Activated CD8-positive, alpha-beta memory T cell treated with anti-CD3 and anti-CD28 coated beads for 1 hour (primary cell): Measurements from ENCODE around the gene LGR6.

Source experiments
- DNase-seq, 2 donors: peaks; one replicate each; pipeline ENCODE4 v3.0.0-alpha.2; 2020; ENCODE audit warnings: low read depth in 1 of 2; ENCODE audit errors: extremely low read depth in 1 of 2

LGR6 gene

GRCh38 chr1:202217951-202218350, 24.4 kb downstream of the LGR6 start:
- DNase-seq, result no peak

GRCh38 chr1:202220733-202221132, 27.1 kb downstream of the LGR6 start:
- DNase-seq, result no peak

- no peak for DNase-seq
Observed at GRCh38 chr1:202221911-202222909, 28.6 kb downstream of the LGR6 start.

GRCh38 chr1:202223121-202223860, 29.7 kb downstream of the LGR6 start:
- no peak for DNase-seq

- DNase-seq, result no peak
Observed at GRCh38 chr1:202224453-202224852, 30.9 kb downstream of the LGR6 start.

GRCh38 chr1:202225131-202225530, 31.5 kb downstream of the LGR6 start:
- no peak for DNase-seq

GRCh38 chr1:202227053-202227672, 33.6 kb downstream of the LGR6 start:
- DNase-seq, result no peak

GRCh38 chr1:202227997-202228401, 34.4 kb downstream of the LGR6 start:
- DNase-seq, result no peak

GRCh38 chr1:202228484-202229122, 35.0 kb downstream of the LGR6 start:
- DNase-seq, result no peak

GRCh38 chr1:202229376-202229775, 35.8 kb downstream of the LGR6 start:
- no peak for DNase-seq

GRCh38 chr1:202230061-202230938, 36.7 kb downstream of the LGR6 start:
- no peak for DNase-seq

GRCh38 chr1:202230939-202231645, 37.5 kb downstream of the LGR6 start:
- DNase-seq, result no peak

GRCh38 chr1:202233171-202233570, 39.6 kb downstream of the LGR6 start:
- DNase-seq, result no peak

GRCh38 chr1:202233804-202234203, 40.2 kb downstream of the LGR6 start:
- DNase-seq, result no peak

GRCh38 chr1:202234331-202235002, 40.9 kb downstream of the LGR6 start:
- no peak for DNase-seq

GRCh38 chr1:202235003-202235660, 41.5 kb downstream of the LGR6 start:
- no peak for DNase-seq

GRCh38 chr1:202235856-202236837, 42.5 kb downstream of the LGR6 start:
- peak; percentile 26 to 45 for DNase-seq
